Thoracic aorta (tissue), 2 donors: ENCODE measurements around the gene STK38L. TPM values are rescaled to one million over a fixed set of nuclear protein-coding genes. Genes with fewer than 3 reads are reported as not detected.

Experiments used
- ATAC-seq: fragments of 150-250 bp; one replicate; pipeline ENCODE4 v1.8.0; 2017; ENCODE audit warnings: low read depth; ENCODE audit not compliant: insufficient number of reproducible peaks, low FRiP score
- DNase-seq: peaks from one replicate; pipeline ENCODE4 v3.0.0-alpha.2; 2020; ENCODE audit warnings: low spot score
- H3K27ac ChIP-seq, 2 donors: fragments of 200-600 bp; sonication (generic); 1 replicate in 1 of 2; 2 replicates in 1 of 2; pipeline ENCODE4 v1.5.1; 2016; ENCODE audit warnings: mild to moderate bottlenecking in 2 of 2, moderate library complexity in 2 of 2
- H3K27me3 ChIP-seq: fragments of 200-600 bp; sonication (generic); replicated peaks from 2 replicates; pipeline ENCODE4 v1.6.0; 2016; ENCODE audit warnings: mild to moderate bottlenecking; ENCODE audit not compliant: insufficient read depth
- H3K36me3 ChIP-seq: fragments of 200-600 bp; sonication (generic); one replicate; pipeline ENCODE4 v1.5.1; 2016
- H3K4me1 ChIP-seq, 2 donors: fragments of 200-600 bp; sonication (generic); 1 replicate in 1 of 2; 2 replicates in 1 of 2; pipeline versions ENCODE4 v1.5.1 to v1.6.0; 2016; ENCODE audit warnings: low read depth in 2 of 2, mild to moderate bottlenecking in 1 of 2; ENCODE audit not compliant: control insufficient read depth in 1 of 2
- H3K4me3 ChIP-seq: fragments of 200-600 bp; sonication (generic); 2 replicates; pipeline ENCODE4 v1.5.1; 2016; ENCODE audit warnings: mild to moderate bottlenecking
- H3K9me3 ChIP-seq: fragments of 200-600 bp; sonication (generic); 2 replicates; pipeline ENCODE4 v1.5.1; 2016
- total RNA-seq, 2 donors: library from RNA; depleted of rRNA; stranded (reverse); fragments of >200 nt; gene quantifications; one replicate each; pipeline versions ENCODE4 v1.1.0 to v1.2.3, GENCODE V29; 2016
- TF ChIP-seq, protein P1 (sequence below): fragments of 200-600 bp; sonication (generic); IDR thresholded peaks from one replicate; pipeline ENCODE4 v1.5.1; 2019; ENCODE audit warnings: antibody characterized with exemption

The STK38L gene
- total RNA-seq, 2 donors from 2014 or later: 216 to 227 TPM

DNA sequence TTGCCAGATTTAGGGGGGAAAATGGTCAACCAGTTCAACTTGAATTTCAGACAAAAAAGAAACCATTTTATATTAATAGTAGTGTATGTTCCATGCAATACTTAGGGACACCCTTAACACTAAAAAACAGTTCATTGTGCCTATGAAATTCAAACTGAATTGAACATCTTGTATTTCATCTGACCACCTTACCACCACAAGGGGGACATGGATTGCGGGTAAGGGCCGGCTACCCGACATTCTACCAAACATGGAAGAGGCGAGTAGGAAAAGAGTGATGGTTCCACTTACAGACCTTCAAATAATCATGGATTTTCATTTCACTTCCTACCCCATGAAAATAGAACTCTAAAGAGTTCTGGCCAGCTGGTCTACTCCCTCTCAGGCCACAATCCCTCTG is 10.3 kb upstream of the STK38L start:
- TF ChIP-seq, protein P1, sequence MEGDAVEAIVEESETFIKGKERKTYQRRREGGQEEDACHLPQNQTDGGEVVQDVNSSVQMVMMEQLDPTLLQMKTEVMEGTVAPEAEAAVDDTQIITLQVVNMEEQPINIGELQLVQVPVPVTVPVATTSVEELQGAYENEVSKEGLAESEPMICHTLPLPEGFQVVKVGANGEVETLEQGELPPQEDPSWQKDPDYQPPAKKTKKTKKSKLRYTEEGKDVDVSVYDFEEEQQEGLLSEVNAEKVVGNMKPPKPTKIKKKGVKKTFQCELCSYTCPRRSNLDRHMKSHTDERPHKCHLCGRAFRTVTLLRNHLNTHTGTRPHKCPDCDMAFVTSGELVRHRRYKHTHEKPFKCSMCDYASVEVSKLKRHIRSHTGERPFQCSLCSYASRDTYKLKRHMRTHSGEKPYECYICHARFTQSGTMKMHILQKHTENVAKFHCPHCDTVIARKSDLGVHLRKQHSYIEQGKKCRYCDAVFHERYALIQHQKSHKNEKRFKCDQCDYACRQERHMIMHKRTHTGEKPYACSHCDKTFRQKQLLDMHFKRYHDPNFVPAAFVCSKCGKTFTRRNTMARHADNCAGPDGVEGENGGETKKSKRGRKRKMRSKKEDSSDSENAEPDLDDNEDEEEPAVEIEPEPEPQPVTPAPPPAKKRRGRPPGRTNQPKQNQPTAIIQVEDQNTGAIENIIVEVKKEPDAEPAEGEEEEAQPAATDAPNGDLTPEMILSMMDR: no peak

DNA sequence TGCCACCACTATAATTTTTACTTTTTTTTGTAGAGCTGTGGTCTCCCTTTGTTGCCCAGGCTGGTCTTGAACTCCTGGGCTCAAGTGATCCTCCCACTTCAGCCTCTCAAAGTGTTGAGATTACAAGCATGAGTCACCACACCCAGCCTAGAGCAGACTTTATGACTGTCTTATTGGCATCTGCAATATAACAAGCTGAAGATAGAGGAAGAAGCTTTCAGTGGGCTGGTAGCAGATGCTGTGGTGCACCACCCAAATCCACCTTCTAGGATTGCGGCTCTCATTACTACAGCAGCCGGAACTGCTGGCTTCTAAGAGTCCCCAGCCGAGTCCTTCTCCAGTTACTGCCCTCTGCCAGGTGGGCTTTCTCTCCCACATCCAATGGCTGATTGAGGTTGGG is 7.6 kb upstream of the STK38L start:
- no peak for DNase-seq
- Histone ChIP-seq H3K9me3 (no peaks in the 10 kb centered on the region), H3K27me3 (no peaks in the 10 kb centered on the region), H3K27ac (no peak overlapping the region), H3K4me3 (no peak overlapping the region), H3K36me3 (no peaks in the 10 kb centered on the region), H3K4me1 (peaks cover 0 to 11% of the 10 kb centered on the region in 2 donors)
- TF ChIP-seq, protein P1: no peak
- ATAC-seq: no peak

More for the DNA sequence above, 10.3 kb upstream of the STK38L start:
- ATAC-seq: no peak
- Histone ChIP-seq H3K36me3 (no peaks in the 10 kb centered on the region), H3K4me1 (peaks cover 0 to 12% of the 10 kb centered on the region in 2 donors), H3K9me3 (no peaks in the 10 kb centered on the region), H3K4me3 (no peak overlapping the region), H3K27ac (no peak overlapping the region), H3K27me3 (no peaks in the 10 kb centered on the region)
- no peak for DNase-seq

DNA sequence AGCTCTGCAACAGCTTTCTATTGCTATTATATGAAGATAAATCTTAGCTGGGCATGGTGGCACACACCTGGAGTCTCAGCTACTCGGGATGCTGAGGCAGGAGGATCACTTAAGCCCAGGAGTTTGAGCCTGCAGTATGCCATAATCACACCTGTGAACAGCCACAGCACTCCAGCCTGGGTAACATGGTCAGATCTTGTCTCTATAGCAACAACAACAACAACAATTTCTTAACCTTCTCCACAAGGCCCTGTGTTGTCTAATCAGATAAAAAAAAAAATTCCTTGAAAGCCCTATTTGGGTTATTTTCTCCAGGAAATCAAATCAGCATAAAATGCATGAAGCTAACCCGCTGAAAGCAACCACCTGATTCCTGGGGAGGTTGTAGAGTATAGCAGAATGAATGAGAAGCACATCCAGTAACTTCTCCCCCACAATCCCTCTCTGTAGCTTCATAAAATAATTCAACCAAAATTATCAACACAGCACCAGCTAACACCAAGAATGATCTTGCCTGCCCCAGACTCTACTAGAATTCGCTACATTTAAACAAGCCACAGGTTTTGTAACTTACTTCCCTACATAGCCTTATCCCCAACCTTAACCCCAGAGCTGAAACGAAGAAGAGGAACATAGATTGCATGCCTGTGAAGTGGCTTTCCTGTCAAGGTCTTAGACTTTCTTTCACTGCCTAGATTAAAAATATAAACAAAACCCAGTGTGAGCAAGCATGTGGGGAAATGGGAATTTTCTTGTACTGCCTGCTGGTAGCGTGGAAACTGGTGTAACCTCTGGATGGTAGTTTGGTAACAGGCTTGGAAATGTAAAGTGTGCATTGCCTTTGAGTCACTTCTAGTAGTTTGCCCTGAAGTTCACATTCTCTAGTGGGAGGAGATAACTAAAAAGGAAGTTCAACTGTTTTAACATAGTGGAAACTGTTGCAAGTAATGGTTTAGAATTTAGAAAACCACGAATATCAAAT is 6.0 kb upstream of the STK38L start:
- no peaks in the 10 kb centered on the region for H3K4me1 ChIP-seq
- H3K4me3 ChIP-seq: no peak overlapping the region
- DNase-seq (no peak), ATAC-seq (no peak)
- no peaks in the 10 kb centered on the region for H3K27me3 ChIP-seq
- H3K27ac ChIP-seq: no peak overlapping the region
- H3K9me3 ChIP-seq: no peaks in the 10 kb centered on the region
- H3K36me3 ChIP-seq: no peaks in the 10 kb centered on the region
- TF ChIP-seq, protein P1: no peak

DNA sequence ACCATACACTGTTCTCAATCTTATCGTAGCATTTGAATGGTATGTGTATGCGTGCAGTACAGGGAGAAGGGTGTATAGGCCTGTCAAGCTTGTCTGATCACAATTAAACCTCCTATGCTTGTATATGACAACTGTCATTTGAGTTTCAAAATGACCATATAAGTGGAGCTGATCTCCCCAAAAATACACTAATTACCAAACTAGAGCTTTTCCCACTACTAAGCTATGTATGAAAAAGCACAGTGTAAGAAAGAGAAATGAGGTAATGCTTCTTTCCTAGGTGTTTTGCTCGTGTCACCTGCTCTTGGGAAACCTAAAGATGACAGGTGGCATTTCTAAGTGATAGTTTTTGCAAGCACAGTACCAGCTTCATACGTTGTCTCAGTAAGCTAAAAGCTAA is 1.1 kb upstream of the STK38L start:
- H3K36me3 ChIP-seq: no peaks in the 10 kb centered on the region
- TF ChIP-seq, protein P1: no peak
- H3K9me3 ChIP-seq: no peaks in the 10 kb centered on the region
- H3K27ac ChIP-seq: peak overlapping the region; percentile 98
- peaks cover 2 to 7% of the 10 kb centered on the region in 2 donors for H3K4me1 ChIP-seq
- DNase-seq (no peak), ATAC-seq (no peak)
- no peak overlapping the region for H3K4me3 ChIP-seq
- no peaks in the 10 kb centered on the region for H3K27me3 ChIP-seq

DNA sequence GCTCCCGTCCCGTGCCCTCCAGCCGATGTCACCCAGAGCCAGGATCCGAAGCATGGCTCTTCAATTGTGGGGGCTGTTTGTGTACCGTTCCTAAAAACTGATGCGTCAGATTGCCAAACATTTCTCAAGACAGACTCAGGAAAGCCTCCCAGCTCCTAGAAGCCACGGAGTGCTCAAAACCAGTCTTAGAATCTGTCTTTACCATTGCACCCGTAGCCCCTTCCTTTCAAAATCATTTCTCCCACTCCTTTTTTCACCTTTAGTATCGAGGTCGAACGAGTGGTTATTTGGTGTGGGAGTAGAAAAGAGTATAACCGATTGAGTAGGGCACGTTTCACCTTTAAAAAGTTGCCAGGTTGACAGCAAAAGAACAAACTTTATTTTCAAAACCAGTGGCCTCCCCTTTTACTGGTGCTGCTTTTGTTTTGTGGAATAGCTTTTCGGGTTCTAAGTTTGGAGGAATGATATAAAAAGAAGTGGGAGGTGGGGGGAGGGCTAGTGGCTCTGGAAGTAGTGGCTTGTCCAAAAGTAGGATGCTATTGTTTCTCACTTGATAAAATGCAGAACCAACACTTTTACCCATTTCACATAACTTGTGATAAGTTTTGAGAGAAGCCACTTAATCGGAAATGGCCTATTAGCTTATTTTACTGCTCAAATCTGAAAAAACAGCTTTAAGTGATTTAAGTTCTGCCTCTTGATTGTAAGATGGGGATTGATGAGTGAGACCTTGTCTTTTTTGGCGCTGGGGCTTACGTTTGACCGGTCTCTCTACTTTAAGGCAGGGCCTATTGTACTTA is 803 bp downstream of the STK38L start:
- no peak for DNase-seq
- TF ChIP-seq, protein P1: no peak
- ATAC-seq: peak; percentile 12

More for the DNA sequence above, 803 bp downstream of the STK38L start:
- Histone ChIP-seq H3K27me3 (no peaks in the 10 kb centered on the region), H3K4me3 (peak overlapping the region; percentile 86), H3K4me1 (peaks cover 5 to 23% of the 10 kb centered on the region in 2 donors), H3K36me3 (no peaks in the 10 kb centered on the region), H3K9me3 (no peaks in the 10 kb centered on the region), H3K27ac (peak overlapping the region; percentile 98)
